HUDEP-2 (cell line): ENCODE results near the gene ZDHHC16.
"Not testable (repeated sequence)": the region's sequence is repeated elsewhere in the genome, so short reads cannot be mapped to it uniquely, and the experiment has no call there.

ENCODE experiments used
- DNase-seq, 76 experiments: peaks; one replicate each; lab custom pipeline; 2025; ENCODE audit not compliant: unreplicated experiment in 76 of 76; lab: John Stamatoyannopoulos, UW

ZDHHC16 gene

DNA sequence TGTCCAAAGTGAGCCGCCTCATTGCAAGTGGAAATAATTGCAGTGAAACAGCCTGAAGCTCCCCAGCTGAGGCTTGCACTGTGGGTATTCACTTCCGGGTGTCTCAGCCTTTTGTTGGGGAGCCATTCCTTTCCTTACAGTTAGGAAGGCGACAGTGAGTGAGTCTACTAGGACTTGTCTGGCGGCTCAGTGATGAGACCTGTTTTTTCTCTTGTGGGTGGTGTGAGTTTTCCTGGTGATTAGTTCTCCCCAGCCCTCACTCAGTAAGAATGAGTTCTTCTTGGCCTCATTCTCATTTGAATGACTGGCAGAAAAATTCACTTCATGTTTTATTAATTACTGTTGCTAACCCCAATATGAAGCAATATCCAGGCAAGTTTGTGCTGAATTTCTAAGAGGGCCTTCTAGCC lies 17.4 kb upstream of the ZDHHC16 start:
- DNase-seq: no peak

DNA sequence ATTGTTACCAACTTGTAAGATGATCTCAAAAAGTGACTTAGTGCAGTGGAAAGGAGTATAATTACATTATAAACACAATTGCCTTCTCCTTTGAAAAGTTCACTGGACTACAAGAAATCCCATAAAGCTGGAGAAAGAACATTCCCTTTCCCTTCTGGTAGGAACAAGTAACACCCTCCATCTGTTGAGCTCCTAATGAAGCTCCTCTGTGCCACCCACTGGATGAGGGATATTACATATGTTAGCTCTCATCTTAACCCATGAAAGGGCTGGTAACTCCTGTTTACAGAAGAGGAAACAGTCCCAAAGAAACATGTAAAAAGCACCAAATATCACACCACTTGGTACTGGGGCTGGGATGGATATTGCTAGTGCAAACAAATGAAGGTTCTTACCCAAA lies 11.9 kb upstream of the ZDHHC16 start:
- no peak for DNase-seq

DNA sequence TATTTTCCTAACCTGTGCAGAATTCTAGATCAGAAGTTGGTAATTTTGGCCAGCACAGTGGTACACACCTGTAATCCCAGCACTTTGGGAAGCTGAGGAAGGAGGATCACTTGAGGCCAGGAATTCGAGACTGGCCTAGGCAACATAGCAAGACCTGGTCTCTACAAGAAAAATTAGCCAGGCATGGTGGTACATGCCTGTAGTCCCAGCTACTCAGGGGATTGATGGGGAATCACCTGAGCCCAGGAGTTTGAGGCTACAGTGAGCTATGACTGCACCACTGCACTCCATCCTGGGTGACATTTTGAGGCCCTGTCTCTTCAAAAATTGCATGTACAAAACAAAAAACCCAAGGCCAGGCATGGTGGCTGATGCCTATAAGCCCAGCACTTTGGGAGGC lies 11.4 kb upstream of the ZDHHC16 start:
- DNase-seq: no peak

DNA sequence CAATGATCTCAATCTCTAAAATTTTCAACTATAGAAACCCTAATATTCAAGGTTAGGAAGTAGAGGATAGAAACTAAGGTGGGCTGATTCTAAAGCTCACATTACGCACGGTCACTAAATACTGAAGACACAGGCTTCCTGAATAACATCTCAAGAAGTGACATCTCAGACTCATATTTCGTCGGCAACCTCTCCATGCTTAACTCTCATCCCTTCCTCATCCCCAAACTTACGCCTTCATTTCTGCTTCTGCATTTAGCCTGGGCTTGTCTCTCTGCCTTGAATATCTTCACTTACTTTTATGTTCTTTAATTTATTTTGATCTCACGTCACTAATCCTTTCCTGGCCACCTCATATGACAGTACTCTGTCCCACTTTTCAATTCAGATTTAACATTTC lies 10.8 kb upstream of the ZDHHC16 start:
- DNase-seq: no peak

DNA sequence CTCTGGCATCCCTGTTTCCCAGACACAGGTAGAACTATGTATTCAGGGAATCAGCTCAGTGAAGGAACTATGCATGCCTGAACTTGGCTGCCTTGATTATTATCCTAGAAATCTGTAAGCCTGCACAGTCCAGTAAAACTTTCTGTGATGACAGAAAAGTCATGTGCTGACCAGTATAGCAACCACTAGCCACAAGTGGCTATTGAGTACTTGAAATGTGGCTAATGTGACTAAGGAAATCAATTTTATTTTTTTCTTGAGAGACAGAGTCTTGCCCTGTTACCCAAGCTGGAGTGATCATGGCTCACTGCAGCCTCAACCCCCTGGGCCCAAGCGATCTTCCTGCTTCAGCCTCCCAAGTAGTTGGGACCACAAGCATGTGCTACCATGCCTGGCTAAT lies 3.7 kb upstream of the ZDHHC16 start:
- no peak for DNase-seq

DNA sequence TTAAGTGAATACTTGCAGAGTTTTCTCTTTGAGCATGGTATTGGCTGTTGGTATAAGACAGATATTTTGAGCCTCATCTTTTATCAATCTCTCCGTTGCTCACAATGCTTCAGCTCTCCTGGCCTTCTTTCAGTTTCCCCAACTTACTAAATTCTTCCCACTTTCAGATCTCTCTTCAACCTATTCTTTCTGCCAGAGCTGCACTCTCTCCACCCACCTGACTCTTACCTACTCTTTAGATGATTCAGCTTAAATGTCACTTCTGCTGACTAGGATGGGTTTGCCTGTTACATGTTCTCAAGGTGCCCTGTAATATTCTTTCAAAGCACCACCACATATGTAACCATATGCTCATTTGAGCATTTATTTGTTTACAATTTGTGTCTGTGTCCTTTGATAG lies 1.8 kb upstream of the ZDHHC16 start:
- no peak for DNase-seq

DNA sequence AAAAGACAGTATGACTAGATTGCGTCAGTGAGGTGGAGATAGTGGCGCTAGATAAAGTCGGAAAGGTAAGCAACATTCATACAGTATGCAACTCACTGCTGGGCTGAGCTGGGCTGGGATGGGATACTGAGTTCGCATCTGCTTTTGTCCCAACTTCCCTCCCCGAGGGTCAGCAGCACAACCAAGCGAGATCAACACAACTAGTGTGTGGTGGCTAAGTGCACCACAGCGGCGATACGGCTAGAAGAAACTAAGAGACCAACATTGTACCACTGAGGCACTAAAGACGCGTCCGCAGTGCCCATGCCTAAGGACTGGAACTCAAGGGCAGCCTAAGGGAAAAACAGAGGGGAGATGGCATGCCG lies 636 bp upstream of the ZDHHC16 start:
- DNase-seq: no peak

DNA sequence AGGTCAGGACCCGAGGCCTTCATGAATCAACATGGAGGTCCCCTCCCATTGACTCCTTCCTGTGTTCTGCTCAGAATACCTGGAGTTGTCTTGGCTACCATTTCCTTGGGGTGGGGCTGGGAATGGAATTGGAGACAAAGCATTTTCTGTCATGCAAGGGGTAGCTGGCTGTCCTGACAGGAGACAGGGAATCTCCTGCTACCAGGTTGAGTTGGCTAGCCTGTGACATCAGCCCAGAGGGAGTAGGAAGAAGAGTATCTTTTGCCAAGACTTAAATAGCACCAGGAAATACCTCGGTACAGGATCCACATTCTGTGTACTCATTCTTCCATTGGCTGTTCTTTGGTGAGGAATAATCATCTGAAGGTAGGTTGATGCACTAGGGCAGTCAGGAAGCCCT lies 4.9 kb downstream of the ZDHHC16 start:
- no peak for DNase-seq

DNA sequence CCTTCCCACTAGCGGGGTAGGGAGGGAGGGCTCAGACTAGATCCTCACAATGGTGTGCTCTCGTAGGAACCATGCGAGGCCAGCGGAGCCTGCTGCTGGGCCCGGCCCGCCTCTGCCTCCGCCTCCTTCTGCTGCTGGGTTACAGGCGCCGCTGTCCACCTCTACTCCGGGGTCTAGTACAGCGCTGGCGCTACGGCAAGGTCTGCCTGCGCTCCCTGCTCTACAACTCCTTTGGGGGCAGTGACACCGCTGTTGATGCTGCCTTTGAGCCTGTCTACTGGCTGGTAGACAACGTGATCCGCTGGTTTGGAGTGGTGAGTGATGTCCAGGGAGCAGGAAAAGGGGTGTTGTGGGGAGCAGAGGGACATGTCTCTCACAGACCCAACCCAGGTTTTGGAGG lies 5.6 kb downstream of the ZDHHC16 start:
- DNase-seq: no peak

DNA sequence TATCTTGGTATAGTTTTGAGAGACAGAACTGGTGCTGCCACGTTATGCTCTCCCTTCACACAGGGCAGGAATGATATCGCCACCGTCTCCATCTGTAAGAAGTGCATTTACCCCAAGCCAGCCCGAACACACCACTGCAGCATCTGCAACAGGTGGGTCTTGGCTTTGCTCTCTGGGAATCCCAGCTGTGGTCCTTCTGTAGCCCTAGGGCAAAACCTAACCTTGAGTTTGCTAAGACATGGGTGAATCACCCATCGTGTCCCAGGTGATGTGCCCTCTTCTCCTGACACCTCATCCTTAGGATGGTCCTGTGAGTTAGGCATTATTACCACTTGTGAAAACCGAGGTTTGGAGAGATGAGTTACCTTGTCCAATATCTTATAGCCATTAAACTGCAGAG lies 6.4 kb downstream of the ZDHHC16 start:
- DNase-seq: no peak

DNA sequence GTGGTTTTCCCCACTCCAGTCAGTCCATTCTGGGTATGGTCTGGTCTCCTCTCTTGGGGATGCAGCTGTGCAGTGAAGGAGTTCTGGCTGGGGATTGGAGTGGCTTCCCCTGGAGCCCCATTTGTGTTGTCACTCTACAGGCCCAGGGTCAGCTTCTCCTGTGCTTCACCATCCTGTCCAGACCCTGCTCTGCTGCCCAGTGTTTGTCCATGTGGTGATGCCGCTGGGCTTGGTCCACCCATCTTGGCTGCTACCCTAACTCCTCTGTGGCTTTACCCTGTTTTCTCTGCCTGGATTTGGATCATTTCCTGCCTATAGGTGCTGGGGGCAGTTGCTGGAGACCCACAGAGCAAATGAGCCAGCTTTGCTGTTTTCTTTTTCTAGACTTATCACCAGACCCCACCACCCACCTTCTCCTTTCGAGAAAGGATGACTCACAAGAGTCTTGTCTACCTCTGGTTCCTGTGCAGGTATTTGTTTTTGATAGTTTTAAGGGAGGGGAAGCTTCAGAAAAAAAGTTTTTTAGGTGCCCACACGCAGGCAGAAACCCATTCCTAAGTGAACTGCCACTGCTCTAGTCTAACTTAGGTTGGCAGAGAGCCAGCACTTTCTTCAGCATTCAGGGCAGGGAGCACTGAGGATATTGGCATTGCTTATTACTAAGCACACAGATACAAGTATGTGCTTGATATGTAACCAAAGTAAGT lies 8.5 kb downstream of the ZDHHC16 start:
- peak in 7 of 76 experiments; percentile 3 to 27 (median 6) for DNase-seq

DNA sequence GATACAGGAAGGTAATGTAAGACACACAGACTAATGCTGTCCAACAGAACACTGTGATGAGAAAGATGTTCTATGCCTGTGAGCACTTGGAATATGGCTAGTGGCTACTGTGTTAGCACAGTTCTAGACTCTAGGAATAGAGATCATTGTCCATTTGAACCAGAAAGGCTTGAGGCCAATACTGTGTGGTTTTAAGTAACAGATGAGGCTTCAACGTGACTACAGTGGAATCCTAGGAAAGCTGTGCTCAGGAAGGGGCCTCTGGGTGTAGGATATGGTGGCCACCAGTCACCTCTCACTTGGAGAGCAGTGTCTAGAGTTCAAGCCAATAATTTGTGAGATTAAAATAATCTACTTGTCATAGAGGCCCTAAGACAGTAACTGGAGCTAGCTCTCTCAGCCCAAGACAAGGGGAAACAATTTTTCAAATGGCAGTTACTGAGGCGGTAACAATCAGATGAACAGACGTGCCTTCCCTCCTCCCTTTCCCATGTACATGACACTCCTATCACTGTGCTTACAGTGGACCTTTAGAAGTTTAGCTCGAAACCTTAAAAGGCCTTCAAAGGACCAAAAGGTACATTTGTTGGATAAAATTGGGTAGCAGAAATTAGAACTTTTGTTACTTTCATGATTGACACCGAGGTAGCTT lies 10.2 kb downstream of the ZDHHC16 start:
- no peak for DNase-seq

DNA sequence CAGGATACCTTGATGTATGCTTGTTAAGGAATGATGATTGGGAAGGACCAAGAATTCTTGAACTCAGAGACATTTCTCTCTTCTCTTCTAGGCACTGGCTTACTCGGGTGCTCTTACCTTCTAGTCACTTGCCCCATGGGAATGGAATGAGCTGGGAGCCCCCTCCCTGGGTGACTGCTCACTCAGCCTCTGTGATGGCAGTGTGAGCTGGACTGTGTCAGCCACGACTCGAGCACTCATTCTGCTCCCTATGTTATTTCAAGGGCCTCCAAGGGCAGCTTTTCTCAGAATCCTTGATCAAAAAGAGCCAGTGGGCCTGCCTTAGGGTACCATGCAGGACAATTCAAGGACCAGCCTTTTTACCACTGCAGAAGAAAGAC lies 10.7 kb downstream of the ZDHHC16 start:
- no peak for DNase-seq

DNA sequence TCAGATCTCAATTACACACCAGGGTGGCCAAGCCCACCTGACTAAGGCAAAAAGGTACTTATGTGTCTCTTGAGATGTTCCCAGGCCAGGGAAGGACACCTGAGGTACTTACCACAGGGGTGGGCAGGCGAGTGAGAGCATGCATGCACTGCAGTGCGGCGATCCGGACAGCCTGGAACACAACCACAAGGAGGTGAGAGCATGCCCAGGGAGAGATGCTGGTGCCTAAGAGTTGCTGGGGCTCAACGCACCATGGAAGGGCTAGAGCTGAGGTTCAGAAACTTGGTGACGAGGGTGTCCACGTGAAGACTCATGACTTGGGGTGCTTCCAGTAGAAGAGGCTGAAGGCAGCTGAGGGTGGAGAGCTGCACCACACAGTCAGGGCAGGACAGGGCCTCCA lies 13.1 kb downstream of the ZDHHC16 start:
- DNase-seq: no peak

DNA sequence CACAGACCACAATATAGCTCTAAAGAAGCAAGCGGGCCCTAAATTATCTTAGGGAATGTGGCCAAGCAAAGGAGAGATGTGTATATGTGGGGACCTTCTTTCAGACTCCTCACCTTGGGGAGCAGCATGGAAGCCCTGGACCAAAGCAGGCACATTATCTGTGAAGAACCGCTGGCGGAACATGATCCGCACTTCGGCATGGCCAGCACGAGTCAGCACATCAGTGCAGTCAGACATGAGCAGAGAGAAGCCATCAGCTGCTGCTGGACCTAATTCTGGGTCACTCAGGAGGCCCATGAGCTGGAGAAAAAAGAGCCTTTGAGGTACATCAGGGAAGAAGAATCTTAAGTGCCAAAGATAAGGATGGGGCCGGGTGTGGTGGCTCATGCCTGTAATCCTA lies 14.0 kb downstream of the ZDHHC16 start:
- no peak for DNase-seq

DNA sequence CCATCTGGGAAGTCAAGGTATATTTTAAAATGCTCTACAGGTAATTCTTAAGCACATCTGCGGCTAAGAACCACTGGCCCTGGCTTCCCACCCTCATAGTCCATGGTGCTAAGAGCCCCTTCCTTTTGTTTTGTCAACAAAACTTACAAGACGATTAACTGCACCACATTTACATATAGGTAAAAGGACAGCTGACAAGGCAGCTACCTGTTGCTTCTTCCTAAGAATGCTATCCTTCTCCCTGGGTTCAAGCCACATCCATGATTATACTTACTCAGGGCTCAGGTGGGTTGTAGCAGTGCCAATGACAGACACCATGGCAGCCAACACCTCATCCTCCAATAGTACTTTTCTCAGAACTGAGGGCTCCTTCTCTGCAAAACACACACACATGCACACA lies 16.3 kb downstream of the ZDHHC16 start:
- DNase-seq: no peak

DNA sequence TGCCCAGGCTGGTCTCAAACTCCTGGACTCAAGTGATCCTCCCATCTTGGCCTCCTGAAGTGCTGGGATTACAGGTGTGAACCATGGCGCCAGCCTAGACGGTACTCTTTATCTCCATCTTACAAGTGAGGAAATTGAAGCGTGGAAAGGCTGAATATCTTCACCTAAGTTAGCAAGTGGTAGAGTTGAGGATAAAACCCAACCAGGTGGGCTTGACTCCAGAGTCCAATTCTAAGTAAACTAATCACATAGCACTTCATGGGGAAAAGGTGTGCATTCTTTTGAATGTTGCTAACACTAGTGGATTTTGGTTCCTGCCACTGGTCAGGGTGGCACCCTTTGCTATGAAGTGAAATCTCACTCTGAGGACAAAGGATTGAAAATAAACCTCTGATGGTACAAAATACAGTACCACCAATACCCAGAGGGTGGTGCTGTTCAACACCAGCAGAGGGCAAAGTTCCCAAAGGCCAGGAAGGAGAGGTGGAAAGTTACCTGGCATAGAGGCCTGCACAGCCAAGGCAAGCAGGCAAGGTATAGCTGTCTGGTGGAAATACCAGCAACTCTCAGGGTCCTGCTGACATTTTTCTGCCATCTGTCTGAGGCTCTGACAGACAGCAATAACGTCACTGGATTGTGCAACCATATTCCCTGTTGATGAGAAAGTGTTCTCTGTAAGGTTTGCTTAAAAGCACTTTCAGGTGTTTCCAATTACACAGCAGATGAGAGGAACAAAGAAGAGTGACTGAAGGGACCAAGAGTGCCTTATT lies 17.6 kb downstream of the ZDHHC16 start:
- DNase-seq: peak in 27 of 76 experiments; percentile 3 to 54 (median 18)

DNA sequence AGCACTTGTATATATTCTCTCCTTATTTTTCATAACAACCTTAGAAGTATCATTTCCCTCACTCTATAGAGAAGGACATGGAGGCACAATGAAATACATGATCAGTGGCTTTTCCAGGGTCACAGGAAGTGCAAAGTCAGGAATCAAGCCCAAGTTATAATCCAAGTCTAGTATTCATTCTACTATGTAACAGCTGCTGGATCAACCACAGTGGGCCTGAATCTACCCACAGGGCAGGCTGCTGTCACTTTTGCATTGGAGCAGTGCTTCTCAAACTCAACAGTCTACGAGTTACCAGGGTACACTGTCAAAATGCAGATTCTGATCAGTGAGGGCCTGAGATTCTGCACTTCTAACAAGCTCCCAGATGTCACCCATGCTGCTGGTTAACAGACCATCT lies 18.3 kb downstream of the ZDHHC16 start:
- no peak for DNase-seq

DNA sequence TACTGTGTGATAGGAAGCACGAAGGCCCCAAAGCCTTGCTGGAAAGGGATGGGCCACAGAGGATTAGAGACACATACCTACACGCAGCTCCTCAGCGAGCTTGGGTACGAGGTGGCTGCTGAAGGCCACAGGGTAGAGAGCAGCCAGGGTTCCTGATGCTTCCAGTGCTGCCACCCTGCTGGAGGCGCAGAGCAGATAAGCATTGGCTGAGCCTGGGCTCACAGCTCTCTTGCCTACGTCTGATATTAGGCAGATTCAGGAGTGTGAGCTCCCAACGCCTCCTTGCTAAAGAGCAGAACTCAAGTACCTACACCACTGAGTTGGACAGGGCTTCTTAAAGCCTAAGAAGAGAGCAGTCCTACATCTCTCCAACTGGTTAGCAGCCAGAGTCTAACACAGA lies 20.0 kb downstream of the ZDHHC16 start:
- DNase-seq: no peak

DNA sequence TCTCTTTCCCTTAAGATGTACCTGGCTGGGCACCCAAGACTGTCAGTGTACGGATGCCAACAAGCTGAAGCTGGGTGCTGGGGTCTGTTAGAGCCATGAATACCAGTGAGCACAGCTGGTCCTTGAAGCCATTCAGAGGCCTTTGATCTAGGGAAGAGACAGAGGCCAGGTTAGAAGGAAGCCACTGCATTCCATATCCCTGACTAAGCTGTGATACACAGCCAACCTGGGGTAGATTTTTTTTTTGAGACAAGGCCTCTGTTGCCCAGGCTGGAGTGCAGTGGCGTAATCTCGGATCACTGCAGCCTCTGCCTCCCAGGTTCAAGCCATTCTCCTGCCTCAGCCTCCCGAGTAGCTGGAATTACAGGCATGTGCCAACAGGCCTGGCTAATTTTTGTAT lies 20.8 kb downstream of the ZDHHC16 start:
- no peak for DNase-seq

DNA sequence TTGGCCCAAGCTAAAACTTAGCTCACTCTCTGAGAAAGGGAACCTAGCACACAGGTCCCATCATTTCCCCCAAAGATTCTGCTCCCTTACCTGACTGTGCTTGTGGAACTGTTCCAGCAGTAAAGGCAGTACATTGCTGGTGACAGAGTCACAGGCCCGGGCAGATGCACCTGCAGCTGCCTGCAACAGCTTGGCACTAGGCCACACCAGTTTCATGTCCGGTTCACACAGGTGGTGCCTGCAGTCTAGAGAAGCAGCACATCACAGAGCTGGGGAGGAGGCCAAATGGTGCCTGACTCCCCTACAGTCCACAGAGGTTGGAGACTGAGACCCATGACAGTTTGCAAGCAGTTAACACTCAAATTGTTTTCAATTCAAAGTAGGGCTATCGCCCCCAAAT lies 22.2 kb downstream of the ZDHHC16 start:
- no peak for DNase-seq

DNA sequence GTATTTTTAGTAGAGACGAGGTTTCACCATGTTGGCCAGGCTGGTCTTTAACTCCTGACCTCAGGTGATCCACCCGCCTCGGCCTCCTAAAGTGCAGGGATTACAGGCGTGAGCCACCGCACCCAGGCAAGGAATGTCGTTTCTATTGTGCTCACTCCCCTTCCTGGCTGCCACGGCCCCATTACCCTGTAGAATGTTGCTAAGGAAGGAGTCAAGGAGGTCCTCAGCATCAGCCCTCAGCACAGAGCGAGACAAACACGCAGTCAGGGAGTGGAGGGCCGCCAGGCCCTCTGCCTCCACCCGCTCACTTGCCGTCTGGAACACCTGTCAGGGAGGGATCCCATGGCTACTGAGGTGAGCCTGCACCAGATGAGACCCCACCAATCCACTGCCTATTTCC lies 22.8 kb downstream of the ZDHHC16 start:
- DNase-seq: not testable (repeated sequence)
